Activated CD8-positive, alpha-beta T cell treated with anti-CD3 and anti-CD28 coated beads for 36 hours (primary cell): ENCODE results near the gene PAK6. TPM values are rescaled to one million over a fixed set of nuclear protein-coding genes. Genes with fewer than 3 reads are reported as not detected.

Experiments
- ATAC-seq: fragments of 200-7000 bp; cut with Tn5 transposase; one replicate; pipeline ENCODE4 v1.10.0; 2021; ENCODE audit warnings: mild to moderate bottlenecking, moderate library complexity
- CTCF ChIA-PET: fragments of 350-600 bp; sonication (Branson Sonifier 250); formaldehyde crosslinking; loops from one replicate; lab custom pipeline; 2021; ENCODE audit warnings: antibody characterized with exemption; lab: Charles Lee
- POLR2A ChIA-PET: fragments of 350-600 bp; sonication (Branson Sonifier 250); formaldehyde crosslinking; loops from one replicate; lab custom pipeline; 2021; ENCODE audit warnings: antibody characterized with exemption; lab: Charles Lee
- DNase-seq: peaks from one replicate; pipeline ENCODE4 v3.0.0-alpha.2; 2020
- H3K27ac Mint-ChIP-seq: one replicate; pipeline ENCODE4 v1.8.0; 2021; ENCODE audit warnings: mild to moderate bottlenecking, mixed read lengths
- H3K27me3 Mint-ChIP-seq: one replicate; pipeline ENCODE4 v1.8.0; 2021; ENCODE audit warnings: mixed read lengths
- H3K36me3 Mint-ChIP-seq: one replicate; pipeline ENCODE4 v1.8.0; 2021; ENCODE audit warnings: low read depth, mixed read lengths
- H3K4me1 Mint-ChIP-seq: one replicate; pipeline ENCODE4 v1.8.0; 2021; ENCODE audit warnings: low read depth, mixed read lengths
- H3K4me3 Mint-ChIP-seq: one replicate; pipeline ENCODE4 v1.8.0; 2021; ENCODE audit warnings: mild to moderate bottlenecking, moderate library complexity, mixed read lengths
- H3K9me3 Mint-ChIP-seq: one replicate; pipeline ENCODE4 v1.8.0; 2021; ENCODE audit warnings: mixed read lengths
- intact Hi-C: fragments of 100-400 bp; cut with micrococcal nuclease; formaldehyde crosslinking; loops from one replicate; pipeline ENCODE4 v1.10.0; 2022
- total RNA-seq, 2 experiments: library from RNA; stranded (reverse); gene quantifications; one replicate each; pipeline ENCODE4 v1.2.3, GENCODE V29; 2021
- TF ChIP-seq, protein P1 (sequence below): fragments of 200-600 bp; IDR thresholded peaks from one replicate; pipeline ENCODE4 v1.8.0; 2022; ENCODE audit warnings: antibody characterized with exemption, mild to moderate bottlenecking

PAK6 gene
- total RNA-seq, 2 experiments from 2014 or later = 0.67 to 0.83 TPM

DNA sequence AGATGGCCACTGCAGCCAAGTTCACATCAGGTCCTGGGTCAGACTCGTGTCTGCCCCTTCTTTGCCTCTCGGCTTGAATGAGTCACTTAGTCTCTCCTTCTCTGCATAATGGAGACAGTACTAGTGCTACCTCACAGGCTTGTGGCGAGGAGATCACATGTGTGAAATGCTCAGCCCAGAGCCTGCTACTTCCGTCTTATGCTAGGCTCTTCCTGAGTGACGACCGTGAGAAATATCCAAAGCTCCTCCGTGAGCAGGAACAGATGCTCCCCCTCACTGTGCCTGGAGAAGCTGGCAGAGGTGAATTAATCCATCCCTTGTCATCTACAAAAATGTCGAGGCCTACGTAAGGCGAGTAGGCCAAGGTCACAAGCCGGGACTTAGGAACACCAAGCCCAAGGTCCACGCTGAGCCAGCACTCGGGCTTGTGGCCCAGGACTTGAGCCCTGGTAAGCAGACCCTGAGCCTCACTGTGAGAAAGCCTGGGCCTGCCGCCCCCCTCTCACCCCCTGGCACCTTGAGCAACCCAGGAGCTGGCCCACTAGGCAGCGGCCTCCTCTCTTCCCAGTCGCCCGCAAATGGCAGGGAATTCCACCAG, 17.9 kb downstream of the PAK6 start:
- peaks cover 27% of the 10 kb centered on the region for H3K27me3 Mint-ChIP-seq
- no peak overlapping the region for H3K27ac Mint-ChIP-seq
- intact Hi-C loops = no loop called here
- TF ChIP-seq, protein P1, sequence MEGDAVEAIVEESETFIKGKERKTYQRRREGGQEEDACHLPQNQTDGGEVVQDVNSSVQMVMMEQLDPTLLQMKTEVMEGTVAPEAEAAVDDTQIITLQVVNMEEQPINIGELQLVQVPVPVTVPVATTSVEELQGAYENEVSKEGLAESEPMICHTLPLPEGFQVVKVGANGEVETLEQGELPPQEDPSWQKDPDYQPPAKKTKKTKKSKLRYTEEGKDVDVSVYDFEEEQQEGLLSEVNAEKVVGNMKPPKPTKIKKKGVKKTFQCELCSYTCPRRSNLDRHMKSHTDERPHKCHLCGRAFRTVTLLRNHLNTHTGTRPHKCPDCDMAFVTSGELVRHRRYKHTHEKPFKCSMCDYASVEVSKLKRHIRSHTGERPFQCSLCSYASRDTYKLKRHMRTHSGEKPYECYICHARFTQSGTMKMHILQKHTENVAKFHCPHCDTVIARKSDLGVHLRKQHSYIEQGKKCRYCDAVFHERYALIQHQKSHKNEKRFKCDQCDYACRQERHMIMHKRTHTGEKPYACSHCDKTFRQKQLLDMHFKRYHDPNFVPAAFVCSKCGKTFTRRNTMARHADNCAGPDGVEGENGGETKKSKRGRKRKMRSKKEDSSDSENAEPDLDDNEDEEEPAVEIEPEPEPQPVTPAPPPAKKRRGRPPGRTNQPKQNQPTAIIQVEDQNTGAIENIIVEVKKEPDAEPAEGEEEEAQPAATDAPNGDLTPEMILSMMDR = no peak
- peak; percentile 72 for ATAC-seq
- CTCF ChIA-PET = interaction anchor here (1.9 to 10.6 kb wide), 2 partner anchors 17 to 53 kb away, joined by 5 to 88 read pairs; no protein-coding TSS in a partner anchor
- no peak overlapping the region for H3K4me3 Mint-ChIP-seq
- H3K9me3 Mint-ChIP-seq = no peaks in the 10 kb centered on the region
- H3K36me3 Mint-ChIP-seq = no peaks in the 10 kb centered on the region
- peak; percentile 21 for DNase-seq
- POLR2A ChIA-PET = no interaction called here
- H3K4me1 Mint-ChIP-seq = peaks cover 3% of the 10 kb centered on the region

DNA sequence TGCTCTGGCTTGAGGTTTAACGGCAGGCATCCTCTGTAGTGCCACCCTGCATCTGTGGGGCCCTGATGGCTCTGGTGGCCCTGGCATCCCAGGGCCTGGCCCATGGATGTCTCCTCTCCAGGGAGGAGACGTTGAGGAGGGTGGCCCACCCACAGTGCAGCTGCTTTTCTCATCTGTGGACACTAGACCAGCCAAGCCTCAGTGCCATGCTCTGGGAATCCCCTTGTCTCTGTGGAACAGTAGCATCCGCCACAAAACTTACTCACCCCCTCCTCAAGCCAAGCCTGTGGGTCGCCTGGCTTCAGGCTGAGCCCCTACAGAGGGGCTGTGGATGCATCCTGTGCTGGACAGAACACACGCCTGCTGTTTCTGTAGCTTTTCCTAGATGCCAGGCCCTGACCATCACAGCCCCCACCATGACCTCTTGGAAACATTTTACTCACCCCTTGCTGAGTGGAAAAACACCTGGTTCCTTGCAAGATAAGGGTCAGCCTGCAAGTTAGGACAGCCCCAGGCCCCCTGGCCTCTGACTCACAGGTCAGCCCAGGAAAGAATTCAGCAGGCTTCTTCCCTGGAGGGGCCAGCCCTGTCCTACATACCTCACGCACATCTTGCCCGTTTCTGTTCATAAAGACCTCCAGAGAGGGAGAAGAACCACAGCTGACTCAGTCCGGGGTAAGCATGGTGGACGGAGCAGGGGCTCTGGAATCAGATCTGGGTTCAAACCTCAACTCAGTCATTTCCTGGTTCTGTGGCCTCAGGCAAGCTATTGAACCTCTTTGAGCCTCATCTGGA, 19.0 kb downstream of the PAK6 start:
- Mint-ChIP-seq H3K27ac (no peak overlapping the region), H3K36me3 (no peaks in the 10 kb centered on the region), H3K9me3 (no peaks in the 10 kb centered on the region), H3K4me1 (peaks cover 3% of the 10 kb centered on the region), H3K27me3 (peaks cover 23% of the 10 kb centered on the region), H3K4me3 (no peak overlapping the region)
- DNase-seq (no peak), ATAC-seq (no peak)
- ChIA-PET CTCF (interaction anchor here (1.2 to 10.6 kb wide), 7 partner anchors 16 to 212 kb away, joined by 3 to 88 read pairs (median 5); no protein-coding TSS in a partner anchor), POLR2A (no interaction called here)
- intact Hi-C loops = no loop called here
- TF ChIP-seq, protein P1 = no peak

DNA sequence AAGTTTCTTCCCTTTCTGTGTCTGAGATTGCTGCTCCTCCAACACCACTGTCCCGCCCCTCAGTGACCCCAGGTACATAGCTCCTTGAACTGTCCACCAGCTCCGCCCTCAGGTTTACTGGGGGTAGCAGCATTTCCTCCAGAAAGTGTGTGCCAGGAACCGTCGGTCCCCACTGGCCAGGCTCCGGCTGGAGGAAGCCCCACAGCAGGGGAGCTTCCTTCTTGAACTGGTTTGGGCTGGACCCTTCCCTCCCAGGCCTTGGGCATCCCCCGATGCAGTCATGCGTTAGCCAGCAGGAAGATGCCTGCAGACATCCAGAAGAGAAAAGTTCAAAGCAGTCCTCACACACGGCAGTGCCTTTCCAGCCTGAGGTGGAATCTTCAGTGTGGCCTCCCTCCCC, 19.7 kb downstream of the PAK6 start:
- TF ChIP-seq, protein P1 = no peak
- peaks cover 3% of the 10 kb centered on the region for H3K4me1 Mint-ChIP-seq
- H3K4me3 Mint-ChIP-seq = no peak overlapping the region
- no peak overlapping the region for H3K27ac Mint-ChIP-seq
- H3K27me3 Mint-ChIP-seq = peaks cover 18% of the 10 kb centered on the region
- ATAC-seq (no peak), DNase-seq (no peak)
- intact Hi-C loops = no loop called here
- no peaks in the 10 kb centered on the region for H3K36me3 Mint-ChIP-seq
- POLR2A ChIA-PET = interaction anchor here (0.7 kb wide), 1 partner anchor 148 kb away, joined by 3 read pairs; no protein-coding TSS in a partner anchor
- CTCF ChIA-PET = interaction anchor here (1.2 to 10.6 kb wide), 7 partner anchors 15 to 213 kb away, joined by 3 to 88 read pairs (median 5); no protein-coding TSS in a partner anchor
- H3K9me3 Mint-ChIP-seq = no peaks in the 10 kb centered on the region

DNA sequence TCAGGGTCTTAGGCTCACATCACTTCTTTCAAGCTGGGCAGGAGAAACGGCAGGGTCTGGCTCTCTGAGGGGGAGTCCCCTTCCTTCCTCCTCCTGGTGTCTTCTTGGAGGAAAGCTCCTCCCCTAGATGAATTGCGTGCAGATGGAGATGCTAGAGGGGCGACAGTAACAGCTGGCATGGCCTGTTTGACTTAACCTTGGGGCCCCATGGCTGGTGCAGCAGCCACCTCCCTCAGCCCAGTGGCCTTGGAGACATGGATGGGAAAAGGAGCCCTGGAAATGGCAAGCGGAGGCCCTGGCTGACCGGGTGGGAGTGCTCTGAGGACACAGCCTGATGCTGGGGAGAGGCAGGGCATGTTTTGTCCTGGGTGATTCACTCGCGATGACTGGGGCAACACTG, 20.2 kb downstream of the PAK6 start:
- TF ChIP-seq, protein P1 = no peak
- no peaks in the 10 kb centered on the region for H3K9me3 Mint-ChIP-seq
- ATAC-seq (no peak), DNase-seq (no peak)
- CTCF ChIA-PET = interaction anchor here (1.2 to 10.6 kb wide), 7 partner anchors 15 to 214 kb away, joined by 3 to 88 read pairs (median 5); no protein-coding TSS in a partner anchor
- no peak overlapping the region for H3K4me3 Mint-ChIP-seq
- intact Hi-C loops = no loop called here
- H3K36me3 Mint-ChIP-seq = no peaks in the 10 kb centered on the region
- H3K27ac Mint-ChIP-seq = no peak overlapping the region
- POLR2A ChIA-PET = interaction anchor here (0.7 kb wide), 1 partner anchor 148 kb away, joined by 3 read pairs; no protein-coding TSS in a partner anchor
- H3K27me3 Mint-ChIP-seq = peaks cover 13% of the 10 kb centered on the region
- no peaks in the 10 kb centered on the region for H3K4me1 Mint-ChIP-seq
